Activated CD8-positive, alpha-beta T cell treated with anti-CD3 and anti-CD28 coated beads for 36 hours (primary cell): Measurements from ENCODE around the gene MEAF6. TPM values are rescaled to one million over a fixed set of nuclear protein-coding genes. Genes with fewer than 3 reads are reported as not detected.

Experiments used
- ATAC-seq: fragments of 200-7000 bp; cut with Tn5 transposase; one replicate; pipeline ENCODE4 v1.10.0; 2021; ENCODE audit warnings: mild to moderate bottlenecking, moderate library complexity
- CTCF ChIA-PET: fragments of 350-600 bp; sonication (Branson Sonifier 250); formaldehyde crosslinking; loops from one replicate; lab custom pipeline; 2021; ENCODE audit warnings: antibody characterized with exemption; lab: Charles Lee
- POLR2A ChIA-PET: fragments of 350-600 bp; sonication (Branson Sonifier 250); formaldehyde crosslinking; loops from one replicate; lab custom pipeline; 2021; ENCODE audit warnings: antibody characterized with exemption; lab: Charles Lee
- DNase-seq: peaks from one replicate; pipeline ENCODE4 v3.0.0-alpha.2; 2020
- H3K27ac Mint-ChIP-seq: one replicate; pipeline ENCODE4 v1.8.0; 2021; ENCODE audit warnings: mild to moderate bottlenecking, mixed read lengths
- H3K27me3 Mint-ChIP-seq: one replicate; pipeline ENCODE4 v1.8.0; 2021; ENCODE audit warnings: mixed read lengths
- H3K36me3 Mint-ChIP-seq: one replicate; pipeline ENCODE4 v1.8.0; 2021; ENCODE audit warnings: low read depth, mixed read lengths
- H3K4me1 Mint-ChIP-seq: one replicate; pipeline ENCODE4 v1.8.0; 2021; ENCODE audit warnings: low read depth, mixed read lengths
- H3K4me3 Mint-ChIP-seq: one replicate; pipeline ENCODE4 v1.8.0; 2021; ENCODE audit warnings: mild to moderate bottlenecking, moderate library complexity, mixed read lengths
- H3K9me3 Mint-ChIP-seq: one replicate; pipeline ENCODE4 v1.8.0; 2021; ENCODE audit warnings: mixed read lengths
- CTCF ChIP-seq: fragments of 200-600 bp; IDR thresholded peaks from one replicate; pipeline ENCODE4 v1.8.0; 2022; ENCODE audit warnings: antibody characterized with exemption, mild to moderate bottlenecking
- intact Hi-C: fragments of 100-400 bp; cut with micrococcal nuclease; formaldehyde crosslinking; loops from one replicate; pipeline ENCODE4 v1.10.0; 2022
- total RNA-seq, 2 experiments: library from RNA; stranded (reverse); gene quantifications; one replicate each; pipeline ENCODE4 v1.2.3, GENCODE V29; 2021

Gene MEAF6
- total RNA-seq, 2 experiments from 2014 or later = 74.0 to 76.3 TPM

GRCh38 chr1:37474697-37475379 is 39.7 kb downstream of the MEAF6 start:
- Mint-ChIP-seq H3K4me3 (peak overlapping the region; percentile 90), H3K27ac (peak overlapping the region; percentile 99), H3K4me1 (peaks cover 31% of the 10 kb centered on the region), H3K36me3 (peaks cover 49% of the 10 kb centered on the region), H3K9me3 (no peaks in the 10 kb centered on the region), H3K27me3 (no peaks in the 10 kb centered on the region)
- POLR2A ChIA-PET = interaction anchor here (0.6 to 9.3 kb wide), 9 partner anchors 10 to 537 kb away, joined by 3 to 52 read pairs (median 4); partner anchors contain the start of genes CDCA8 and MEAF6
- DNase-seq (peak; percentile 40), ATAC-seq (no peak)
- CTCF ChIA-PET = interaction anchor here (0.8 to 8.9 kb wide), 8 partner anchors 9 to 385 kb away, joined by 3 to 112 read pairs (median 3); partner anchors contain the start of genes MEAF6 and MTF1
- no peak for TF ChIP-seq CTCF
- intact Hi-C loops = loop anchor here (5.0 kb wide), 1 partner anchor 537 kb away; the partner anchor contains the start of gene UTP11

GRCh38 chr1:37474046-37474696 is 40.4 kb downstream of the MEAF6 start, which contains the start of gene ZC3H12A:
Gene ZC3H12A (plus strand): TSS chr1:37474580. CDS start chr1:37475497, 917 bp downstream.
- intact Hi-C loops = loop anchor here (5.0 kb wide), 1 partner anchor 538 kb away; the partner anchor contains the start of gene UTP11
- ATAC-seq (peak; percentile 62), DNase-seq (peak; percentile 93)
- POLR2A ChIA-PET = interaction anchor here (0.6 to 9.3 kb wide), 8 partner anchors 9 to 538 kb away, joined by 3 to 52 read pairs (median 4); partner anchors contain the start of genes CDCA8 and MEAF6
- CTCF ChIA-PET = interaction anchor here (1.3 to 8.9 kb wide), 4 partner anchors 12 to 39 kb away, joined by 3 to 112 read pairs (median 48); partner anchors contain the start of gene MEAF6
- peak within 1 kb of the TSS; percentile 99 for H3K27ac Mint-ChIP-seq
- peak within 1 kb of the TSS; percentile 90 for H3K4me3 Mint-ChIP-seq
- H3K4me1 Mint-ChIP-seq = peaks cover 37% of the 10 kb centered on the region
- TF ChIP-seq CTCF = no peak
- H3K9me3 Mint-ChIP-seq = no peaks in the 10 kb centered on the region
- H3K36me3 Mint-ChIP-seq = peaks cover 42% of the 10 kb centered on the region
- H3K27me3 Mint-ChIP-seq = no peaks in the 10 kb centered on the region

- TF ChIP-seq CTCF = no peak
- ATAC-seq (peak; percentile 4), DNase-seq (peak; percentile 61)
- Mint-ChIP-seq H3K4me1 (peaks cover 38% of the 10 kb centered on the region), H3K27me3 (no peaks in the 10 kb centered on the region), H3K4me3 (peak overlapping the region; percentile 90), H3K9me3 (no peaks in the 10 kb centered on the region), H3K36me3 (peaks cover 36% of the 10 kb centered on the region), H3K27ac (peak overlapping the region; percentile 84)
- intact Hi-C loops = loop anchor here (5.0 kb wide), 1 partner anchor 539 kb away; the partner anchor contains the start of gene UTP11
- ChIA-PET POLR2A (interaction anchor here (1.1 to 9.3 kb wide), 5 partner anchors 8 to 46 kb away, joined by 3 to 52 read pairs (median 15); partner anchors contain the start of gene MEAF6), CTCF (interaction anchor here (1.3 to 8.9 kb wide), 3 partner anchors 13 to 36 kb away, joined by 3 to 112 read pairs (median 89); no protein-coding TSS in a partner anchor)
Observed at GRCh38 chr1:37473431-37474045, 41.0 kb downstream of the MEAF6 start.

GRCh38 chr1:37472994-37473393 is 41.6 kb downstream of the MEAF6 start:
- peak overlapping the region; percentile 90 for H3K4me3 Mint-ChIP-seq
- H3K4me1 Mint-ChIP-seq = peaks cover 37% of the 10 kb centered on the region
- peak; percentile 56 for DNase-seq
- TF ChIP-seq CTCF = no peak
- POLR2A ChIA-PET = interaction anchor here (6.6 to 9.3 kb wide), 2 partner anchors 14 to 41 kb away, joined by 45 to 52 read pairs; partner anchors contain the start of gene MEAF6
- H3K27me3 Mint-ChIP-seq = no peaks in the 10 kb centered on the region
- intact Hi-C loops = loop anchor here (5.0 kb wide), 1 partner anchor 539 kb away; the partner anchor contains the start of gene UTP11
- CTCF ChIA-PET = interaction anchor here (1.2 to 8.9 kb wide), 4 partner anchors 13 to 123 kb away, joined by 3 to 112 read pairs (median 46); partner anchors contain the start of gene GNL2
- H3K36me3 Mint-ChIP-seq = peaks cover 31% of the 10 kb centered on the region
- H3K9me3 Mint-ChIP-seq = no peaks in the 10 kb centered on the region
- no peak for ATAC-seq
- peak overlapping the region; percentile 84 for H3K27ac Mint-ChIP-seq
